ENCODE data around the gene UPF1.

The UPF1 gene

GRCh38 chr19:18863843-18864362, 32.1 kb downstream of the UPF1 start:
- no peak for TF ChIP-seq EZH2phosphoT487 (conservative IDR thresholded peaks at IDR 0.05; ENCODE audit: low read length)
- Histone ChIP-seq H3K9me2 (replicated peaks; ENCODE audit: insufficient read depth, low read length) (no peaks in the 10 kb centered on the region), H3K4me3 (ENCODE audit: insufficient read depth, low read length, poor library complexity, severe bottlenecking) (no peak overlapping the region), H3K9ac (ENCODE audit: low read length) (no peak overlapping the region), H3K27ac (ENCODE audit: low read depth, low read length) (no peak overlapping the region), H3F3A (ENCODE audit: insufficient read depth) (no peaks in the 10 kb centered on the region), H3K27me3 (ENCODE audit: low read length) (no peaks in the 10 kb centered on the region), H3K4me2 (ENCODE audit: low read depth, low read length, poor library complexity, severe bottlenecking) (no peak overlapping the region), H3K79me2 (ENCODE audit: insufficient read depth, low read length) (no peaks in the 10 kb centered on the region), H3K36me3 (ENCODE audit: low read length) (peaks cover 4% of the 10 kb centered on the region; the same call in 1 of the 2 replicates), H4K20me1 (ENCODE audit: low read depth, low read length) (no peaks in the 10 kb centered on the region; the same call in 1 of the 2 replicates), H2AFZ (ENCODE audit: low read depth, low read length, severe bottlenecking) (no peak overlapping the region), H3K9me3 (ENCODE audit: insufficient read depth, low read length) (no peaks in the 10 kb centered on the region)

- Histone ChIP-seq H3K27ac (ENCODE audit: low read depth, low read length) (no peak overlapping the region), H3K4me2 (ENCODE audit: low read depth, low read length, poor library complexity, severe bottlenecking) (no peak overlapping the region), H3K36me3 (ENCODE audit: low read length) (peaks cover 4% of the 10 kb centered on the region; the same call in 1 of the 2 replicates), H3K9me3 (ENCODE audit: insufficient read depth, low read length) (no peaks in the 10 kb centered on the region), H4K20me1 (ENCODE audit: low read depth, low read length) (no peaks in the 10 kb centered on the region), H3F3A (ENCODE audit: insufficient read depth) (no peaks in the 10 kb centered on the region), H2AFZ (ENCODE audit: low read depth, low read length, severe bottlenecking) (no peak overlapping the region), H3K27me3 (ENCODE audit: low read length) (no peaks in the 10 kb centered on the region), H3K9me2 (replicated peaks; ENCODE audit: insufficient read depth, low read length) (no peaks in the 10 kb centered on the region), H3K9ac (ENCODE audit: low read length) (no peak overlapping the region), H3K4me3 (ENCODE audit: insufficient read depth, low read length, poor library complexity, severe bottlenecking) (no peak overlapping the region), H3K79me2 (ENCODE audit: insufficient read depth, low read length) (no peaks in the 10 kb centered on the region)
- no peak for TF ChIP-seq CTCF (IDR thresholded peaks at IDR 0.05; ENCODE audit: insufficient read depth, low read length, poor library complexity, severe bottlenecking)
- no peak for TF ChIP-seq EZH2phosphoT487 (conservative IDR thresholded peaks at IDR 0.05; ENCODE audit: low read length)
These were observed 33.6 kb downstream of the UPF1 start for GRCh38 chr19:18865106-18865972.

- no peak overlapping the region for H2AFZ ChIP-seq (ENCODE audit: low read depth, low read length, severe bottlenecking)
- no peak overlapping the region for H3K27ac ChIP-seq (ENCODE audit: low read depth, low read length)
- peaks cover 4% of the 10 kb centered on the region; the same call in 1 of the 2 replicates for H3K36me3 ChIP-seq (ENCODE audit: low read length)
- H3K79me2 ChIP-seq (ENCODE audit: insufficient read depth, low read length): no peaks in the 10 kb centered on the region
- no peaks in the 10 kb centered on the region for H3F3A ChIP-seq (ENCODE audit: insufficient read depth)
- H3K4me3 ChIP-seq (ENCODE audit: insufficient read depth, low read length, poor library complexity, severe bottlenecking): no peak overlapping the region
- no peak overlapping the region for H3K9ac ChIP-seq (ENCODE audit: low read length)
- H4K20me1 ChIP-seq (ENCODE audit: low read depth, low read length): no peaks in the 10 kb centered on the region
- H3K9me2 ChIP-seq (replicated peaks; ENCODE audit: insufficient read depth, low read length): no peaks in the 10 kb centered on the region
- H3K4me2 ChIP-seq (ENCODE audit: low read depth, low read length, poor library complexity, severe bottlenecking): no peak overlapping the region
- no peaks in the 10 kb centered on the region for H3K27me3 ChIP-seq (ENCODE audit: low read length)
- TF ChIP-seq CTCF (IDR thresholded peaks at IDR 0.05; ENCODE audit: insufficient read depth, low read length, poor library complexity, severe bottlenecking) (peak; percentile 98), EZH2phosphoT487 (conservative IDR thresholded peaks at IDR 0.05; ENCODE audit: low read length) (no peak)
- no peaks in the 10 kb centered on the region for H3K9me3 ChIP-seq (ENCODE audit: insufficient read depth, low read length)
These were observed 34.4 kb downstream of the UPF1 start for GRCh38 chr19:18865973-18866799.
